ENCODE measurements around the gene PHF19.
A peak's percentile ranks its signal among the peaks of the same experiment; 100 is the strongest.

The PHF19 gene

GRCh38 chr9:120869360-120869687 lies 7.7 kb downstream of the PHF19 start:
- no peak for TF ChIP-seq ZNF384 (IDR thresholded peaks at IDR 0.05)
- no peak for TF ChIP-seq ELF4 (IDR thresholded peaks at IDR 0.05)
- TF ChIP-seq FOXA1 (IDR thresholded peaks at IDR 0.05), result no peak
- no peak for TF ChIP-seq L3MBTL2 (conservative IDR thresholded peaks at IDR 0.05)
- no peak for TF ChIP-seq LEF1 (IDR thresholded peaks at IDR 0.05; ENCODE audit: borderline replicate concordance)
- TF ChIP-seq FOXK2 (IDR thresholded peaks at IDR 0.05), result no peak
- no peak for TF ChIP-seq HDGF (IDR thresholded peaks at IDR 0.05; ENCODE audit: borderline replicate concordance)
- no peak for TF ChIP-seq TARDBP (IDR thresholded peaks at IDR 0.05)
- no peak for TF ChIP-seq ARNT (IDR thresholded peaks at IDR 0.05)
- no peak for TF ChIP-seq BHLHE40 (IDR thresholded peaks at IDR 0.05; ENCODE audit: borderline replicate concordance)
- no peak for TF ChIP-seq NFRKB (IDR thresholded peaks at IDR 0.05)
- no peak for DNase-seq (ENCODE audit: extremely low spot score)
- POLR2A ChIA-PET, result interaction anchor here (1.1 to 3.4 kb wide), 2 partner anchors 56 to 76 kb away, joined by 3 to 15 read pairs; partner anchors contain the start of gene FBXW2
- CTCF ChIA-PET, result interaction anchor here (0.6 to 1.2 kb wide), 2 partner anchors 10 to 68 kb away, joined by 3 to 6 read pairs; no protein-coding TSS in a partner anchor

- ChIA-PET CTCF (interaction anchor here (0.6 to 1.2 kb wide), 2 partner anchors 11 to 68 kb away, joined by 3 to 6 read pairs; no protein-coding TSS in a partner anchor), POLR2A (interaction anchor here (1.1 to 3.4 kb wide), 2 partner anchors 57 to 75 kb away, joined by 3 to 15 read pairs; partner anchors contain the start of gene FBXW2)
- peak; percentile 96 for DNase-seq (ENCODE audit: extremely low spot score)
- peak; percentile 77 for TF ChIP-seq L3MBTL2 (conservative IDR thresholded peaks at IDR 0.05)
- no peak for TF ChIP-seq SUZ12 (IDR thresholded peaks at IDR 0.05)
- 0 out of 2 replicates have a peak, but pooled peaks have one; percentile 41 for TF ChIP-seq FOXM1 (IDR thresholded peaks at IDR 0.05; ENCODE audit: borderline replicate concordance)
- 0 out of 2 replicates have a peak, but pooled peaks have one; percentile 29 for TF ChIP-seq SP1 (IDR thresholded peaks at IDR 0.05)
- no peak for TF ChIP-seq CTBP1 (IDR thresholded peaks at IDR 0.05; ENCODE audit: borderline replicate concordance)
- no peak for TF ChIP-seq NFRKB (IDR thresholded peaks at IDR 0.05)
- TF ChIP-seq ELF4 (IDR thresholded peaks at IDR 0.05), result no peak
- TF ChIP-seq ZNF384 (IDR thresholded peaks at IDR 0.05), result no peak
- no peak for TF ChIP-seq PKNOX1 (IDR thresholded peaks at IDR 0.05)
- no peak; the same call in 1 of the 2 replicates for TF ChIP-seq HDGF (IDR thresholded peaks at IDR 0.05; ENCODE audit: borderline replicate concordance)
- TF ChIP-seq ARNT (IDR thresholded peaks at IDR 0.05), result no peak
- no peak for TF ChIP-seq LEF1 (IDR thresholded peaks at IDR 0.05; ENCODE audit: borderline replicate concordance)
These were observed 8.2 kb downstream of the PHF19 start for GRCh38 chr9:120868676-120869359.

DNA sequence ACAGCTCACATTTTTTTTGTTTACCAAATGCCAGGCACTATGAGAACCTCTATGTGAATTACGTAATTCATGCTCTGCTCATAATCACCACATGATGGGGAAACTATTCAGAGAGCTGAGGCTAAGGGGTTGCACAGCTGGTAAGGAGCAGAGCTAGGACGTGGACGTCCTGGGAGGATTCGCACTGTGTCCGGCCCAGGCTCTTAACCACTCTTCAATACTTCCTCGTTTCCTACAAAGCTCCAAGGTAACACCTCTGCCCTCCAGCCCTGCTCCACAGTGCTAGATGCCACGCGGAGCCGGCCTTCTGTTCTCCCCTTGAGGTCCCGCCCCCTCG lies 8.7 kb downstream of the PHF19 start:
- POLR2A ChIA-PET, result interaction anchor here (0.7 to 3.4 kb wide), 3 partner anchors 9 to 75 kb away, joined by 3 to 15 read pairs (median 3); partner anchors contain the start of gene FBXW2
- CTCF ChIA-PET, result no interaction called here
- no peak for TF ChIP-seq FOXM1 (IDR thresholded peaks at IDR 0.05; ENCODE audit: borderline replicate concordance)
- peak; percentile 80 for TF ChIP-seq L3MBTL2 (conservative IDR thresholded peaks at IDR 0.05)
- DNase-seq (ENCODE audit: extremely low spot score), result no peak

DNA sequence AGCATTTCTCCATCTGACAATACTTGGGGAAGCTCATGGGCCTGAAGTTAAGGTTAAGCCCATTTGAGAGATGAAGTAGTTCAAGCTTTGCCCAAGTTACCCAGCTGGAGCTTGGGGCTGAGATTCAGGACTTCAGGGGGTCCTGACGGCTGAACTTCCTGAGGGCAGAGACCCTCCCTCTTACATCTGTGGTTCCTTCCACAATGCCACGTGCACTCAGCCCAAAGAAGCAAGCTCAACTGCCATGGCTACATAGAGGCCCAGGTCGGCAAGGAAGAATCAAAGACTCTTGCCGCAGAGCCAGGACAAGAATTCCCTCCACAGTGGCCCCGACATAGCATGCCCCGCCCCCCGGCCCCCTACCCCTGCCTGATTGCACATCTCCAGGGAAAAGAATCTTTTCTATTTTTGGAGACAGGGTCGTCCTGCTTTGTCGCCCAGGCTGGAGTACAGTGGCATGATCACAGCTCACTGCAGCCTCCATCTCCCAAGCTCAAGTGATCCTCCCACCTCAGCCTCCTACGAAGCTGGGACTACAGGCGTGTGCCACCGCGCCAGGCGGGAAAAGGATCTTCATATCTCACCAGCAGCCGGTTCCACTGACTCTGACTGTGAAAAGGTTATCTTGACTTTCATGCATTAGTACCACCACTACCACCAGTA lies 9.2 kb downstream of the PHF19 start:
- CTCF ChIA-PET, result no interaction called here
- no peak for DNase-seq (ENCODE audit: extremely low spot score)
- TF ChIP-seq FOXM1 (IDR thresholded peaks at IDR 0.05; ENCODE audit: borderline replicate concordance), result no peak
- no peak for TF ChIP-seq ELF4 (IDR thresholded peaks at IDR 0.05)
- TF ChIP-seq FOXK2 (IDR thresholded peaks at IDR 0.05), result no peak
- no peak for TF ChIP-seq FOXA1 (IDR thresholded peaks at IDR 0.05)
- no peak for TF ChIP-seq PKNOX1 (IDR thresholded peaks at IDR 0.05)
- TF ChIP-seq NFRKB (IDR thresholded peaks at IDR 0.05), result no peak
- TF ChIP-seq SP1 (IDR thresholded peaks at IDR 0.05), result no peak
- no peak for TF ChIP-seq LEF1 (IDR thresholded peaks at IDR 0.05; ENCODE audit: borderline replicate concordance)
- no peak for TF ChIP-seq CTBP1 (IDR thresholded peaks at IDR 0.05; ENCODE audit: borderline replicate concordance)
- no peak for TF ChIP-seq HDGF (IDR thresholded peaks at IDR 0.05; ENCODE audit: borderline replicate concordance)
- no peak for TF ChIP-seq SUZ12 (IDR thresholded peaks at IDR 0.05)
- no peak for TF ChIP-seq BHLHE40 (IDR thresholded peaks at IDR 0.05; ENCODE audit: borderline replicate concordance)
- TF ChIP-seq ARNT (IDR thresholded peaks at IDR 0.05), result no peak
- POLR2A ChIA-PET, result interaction anchor here (0.7 to 3.4 kb wide), 3 partner anchors 8 to 74 kb away, joined by 3 to 15 read pairs (median 3); partner anchors contain the start of gene FBXW2

GRCh38 chr9:120866651-120867050 lies 10.3 kb downstream of the PHF19 start:
- POLR2A ChIA-PET, result interaction anchor here (3.4 kb wide), 1 partner anchor 73 kb away, joined by 15 read pairs; the partner anchor contains the start of gene FBXW2
- no peak for TF ChIP-seq TARDBP (IDR thresholded peaks at IDR 0.05)
- TF ChIP-seq ELF4 (IDR thresholded peaks at IDR 0.05), result no peak
- TF ChIP-seq NFRKB (IDR thresholded peaks at IDR 0.05), result no peak
- no peak for TF ChIP-seq FOXK2 (IDR thresholded peaks at IDR 0.05)
- TF ChIP-seq L3MBTL2 (conservative IDR thresholded peaks at IDR 0.05), result no peak
- TF ChIP-seq BHLHE40 (IDR thresholded peaks at IDR 0.05; ENCODE audit: borderline replicate concordance), result no peak
- no peak for TF ChIP-seq LEF1 (IDR thresholded peaks at IDR 0.05; ENCODE audit: borderline replicate concordance)
- TF ChIP-seq FOXA1 (IDR thresholded peaks at IDR 0.05), result no peak
- TF ChIP-seq ARNT (IDR thresholded peaks at IDR 0.05), result no peak
- TF ChIP-seq SP1 (IDR thresholded peaks at IDR 0.05), result no peak
- TF ChIP-seq CTBP1 (IDR thresholded peaks at IDR 0.05; ENCODE audit: borderline replicate concordance), result no peak
- TF ChIP-seq FOXM1 (IDR thresholded peaks at IDR 0.05; ENCODE audit: borderline replicate concordance), result no peak
- no peak for DNase-seq (ENCODE audit: extremely low spot score)
- CTCF ChIA-PET, result no interaction called here

- ChIA-PET CTCF (interaction anchor here (0.6 kb wide), 1 partner anchor 269 kb away, joined by 6 read pairs; no protein-coding TSS in a partner anchor), POLR2A (interaction anchor here (1.4 kb wide), 1 partner anchor 73 kb away, joined by 5 read pairs; the partner anchor contains the start of gene FBXW2)
- TF ChIP-seq NFRKB (IDR thresholded peaks at IDR 0.05), result no peak
- TF ChIP-seq TARDBP (IDR thresholded peaks at IDR 0.05), result no peak
- TF ChIP-seq ARNT (IDR thresholded peaks at IDR 0.05), result no peak
- TF ChIP-seq FOXA1 (IDR thresholded peaks at IDR 0.05), result no peak
- no peak for TF ChIP-seq SP1 (IDR thresholded peaks at IDR 0.05)
- no peak for TF ChIP-seq CTBP1 (IDR thresholded peaks at IDR 0.05; ENCODE audit: borderline replicate concordance)
- no peak for TF ChIP-seq LEF1 (IDR thresholded peaks at IDR 0.05; ENCODE audit: borderline replicate concordance)
- TF ChIP-seq L3MBTL2 (conservative IDR thresholded peaks at IDR 0.05), result no peak
- TF ChIP-seq ELF4 (IDR thresholded peaks at IDR 0.05), result no peak
- TF ChIP-seq FOXM1 (IDR thresholded peaks at IDR 0.05; ENCODE audit: borderline replicate concordance), result no peak
- TF ChIP-seq PKNOX1 (IDR thresholded peaks at IDR 0.05), result no peak
- TF ChIP-seq BHLHE40 (IDR thresholded peaks at IDR 0.05; ENCODE audit: borderline replicate concordance), result no peak
- TF ChIP-seq FOXK2 (IDR thresholded peaks at IDR 0.05), result no peak
- no peak for TF ChIP-seq HDGF (IDR thresholded peaks at IDR 0.05; ENCODE audit: borderline replicate concordance)
- TF ChIP-seq SUZ12 (IDR thresholded peaks at IDR 0.05), result no peak
- no peak for DNase-seq (ENCODE audit: extremely low spot score)
These were observed 11.2 kb downstream of the PHF19 start for GRCh38 chr9:120865809-120866208.

Measured in HEK293T (cell line).